MCF 10A (cell line): ENCODE data around the gene RAB25. TPM values are rescaled to one million over a fixed set of nuclear protein-coding genes. Genes with fewer than 3 reads are reported as not detected.
A peak's percentile ranks its signal among the peaks of the same experiment; 100 is the strongest.

ENCODE experiments used
- BruUV-seq: library from RNA; stranded (reverse); fragments of 400-500 nt; replicated peaks from 2 replicates; lab custom pipeline; 2021; lab: Mats Ljungman, UMichigan
- CTCF ChIA-PET: fragments of 300-600 bp; sonication (Branson Sonifier 250); formaldehyde crosslinking; extraction: SDS; loops from one replicate; lab custom pipeline; 2021; ENCODE audit warnings: antibody characterized with exemption, inconsistent platforms; lab: Yijun Ruan, JAX
- POLR2A ChIA-PET: fragments of 300-600, 350-650 bp; sonication (Branson Sonifier 250); formaldehyde crosslinking; extraction: SDS; loops from one replicate; lab custom pipeline; 2020; ENCODE audit warnings: antibody characterized with exemption, inconsistent platforms; lab: Yijun Ruan, JAX
- DNase-seq: peaks from one replicate; pipeline ENCODE4 v3.0.0-alpha.2; 2018; ENCODE audit not compliant: unreplicated experiment
- H3K27ac Mint-ChIP-seq: one replicate; pipeline ENCODE4 v1.8.0; 2022; ENCODE audit warnings: mild to moderate bottlenecking, low read depth, mixed read lengths; ENCODE audit not compliant: unreplicated experiment
- H3K27me3 Mint-ChIP-seq: one replicate; pipeline ENCODE4 v1.8.0; 2022; ENCODE audit warnings: mixed read lengths; ENCODE audit not compliant: insufficient read depth, unreplicated experiment
- H3K36me3 Mint-ChIP-seq: one replicate; pipeline ENCODE4 v1.8.0; 2022; ENCODE audit warnings: mild to moderate bottlenecking, moderate library complexity, mixed read lengths; ENCODE audit not compliant: insufficient read depth, unreplicated experiment
- H3K4me1 Mint-ChIP-seq: one replicate; pipeline ENCODE4 v1.8.0; 2022; ENCODE audit warnings: mixed read lengths; ENCODE audit not compliant: insufficient read depth, unreplicated experiment
- H3K4me3 Mint-ChIP-seq: one replicate; pipeline ENCODE4 v1.8.0; 2022; ENCODE audit warnings: mild to moderate bottlenecking, moderate library complexity, mixed read lengths; ENCODE audit not compliant: unreplicated experiment
- H3K9me3 Mint-ChIP-seq: one replicate; pipeline ENCODE4 v1.8.0; 2022; ENCODE audit warnings: mixed read lengths; ENCODE audit not compliant: unreplicated experiment
- CTCF ChIP-seq: fragments of 200-600 bp; IDR thresholded peaks from one replicate; pipeline ENCODE4 v1.8.0; 2022; ENCODE audit warnings: antibody characterized with exemption, mild to moderate bottlenecking; ENCODE audit not compliant: unreplicated experiment
- intact Hi-C: fragments of 100-400 bp; cut with micrococcal nuclease; formaldehyde crosslinking; loops from 2 replicates; pipeline ENCODE4 v1.14.1; 2022
- total RNA-seq: library from RNA; stranded (reverse); gene quantifications from 2 replicates; pipeline ENCODE4 v1.2.3, GENCODE V29; 2022

RAB25 gene
- total RNA-seq, 1 experiment from 2014 or later: 5.5 TPM

DNA sequence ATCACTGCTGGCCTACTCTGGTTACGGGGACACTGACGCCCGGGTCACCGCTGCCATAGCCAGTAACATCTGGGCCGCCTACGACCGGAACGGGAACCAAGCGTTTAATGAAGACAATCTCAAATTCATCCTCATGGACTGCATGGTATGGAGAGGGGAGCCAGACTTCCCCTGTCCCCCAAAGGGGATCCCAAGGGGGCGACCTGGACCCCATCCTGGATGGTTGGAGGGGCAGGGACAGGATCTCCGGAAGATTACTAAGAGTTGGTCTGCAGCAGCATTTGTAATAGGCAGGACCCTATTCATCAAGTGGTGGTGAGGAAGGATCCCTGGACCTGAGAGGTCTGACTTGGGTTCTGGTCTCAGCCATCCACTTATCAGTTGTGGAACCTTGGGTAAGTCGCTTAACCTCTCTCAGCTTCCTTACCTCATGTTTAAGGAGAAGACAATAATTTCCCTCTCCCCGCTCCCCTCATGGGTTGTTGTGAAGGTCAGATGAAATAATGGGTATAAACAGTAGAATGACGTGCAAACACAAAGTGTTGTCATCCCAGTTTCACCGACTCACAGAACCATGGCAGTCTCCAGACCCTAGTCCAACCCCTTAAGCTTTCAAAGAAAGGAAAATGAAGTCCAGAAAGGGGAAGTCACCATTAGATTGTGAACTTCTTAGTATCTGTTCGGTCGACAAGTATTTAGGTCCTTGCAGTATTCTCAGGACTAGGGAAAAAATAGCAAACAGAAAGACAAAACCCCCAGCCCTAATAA, 5.5 kb upstream of the RAB25 start:
- no peaks in the 10 kb centered on the region for H3K27me3 Mint-ChIP-seq
- no peaks in the 10 kb centered on the region for H3K9me3 Mint-ChIP-seq
- peak overlapping the region; percentile 95 for H3K27ac Mint-ChIP-seq
- intact Hi-C loops: loop anchor here (2.0 to 10.0 kb wide), 4 partner anchors 35 to 401 kb away; partner anchors contain the start of gene SSR2
- peak overlapping the region; percentile 99 for H3K4me3 Mint-ChIP-seq
- BruUV-seq: no TSS peak
- no peak for DNase-seq
- H3K36me3 Mint-ChIP-seq: peaks cover 30% of the 10 kb centered on the region
- CTCF ChIA-PET: interaction anchor here (0.8 kb wide), 1 partner anchor 10 kb away, joined by 4 read pairs; no protein-coding TSS in a partner anchor
- H3K4me1 Mint-ChIP-seq: peaks cover 30% of the 10 kb centered on the region
- POLR2A ChIA-PET: interaction anchor here (0.8 to 1.5 kb wide), 4 partner anchors 11 to 123 kb away, joined by 3 to 4 read pairs (median 4); partner anchors contain the start of gene MEX3A
- TF ChIP-seq CTCF: no peak

GRCh38 chr1:156056326-156056849, 4.6 kb upstream of the RAB25 start:
- no peak for DNase-seq
- no TSS peak for BruUV-seq
- no peak for TF ChIP-seq CTCF
- Mint-ChIP-seq H3K4me1 (peaks cover 27% of the 10 kb centered on the region), H3K4me3 (no peak overlapping the region), H3K27ac (no peak overlapping the region), H3K9me3 (no peaks in the 10 kb centered on the region), H3K36me3 (peaks cover 30% of the 10 kb centered on the region), H3K27me3 (no peaks in the 10 kb centered on the region)
- ChIA-PET CTCF (interaction anchor here (0.7 to 0.8 kb wide), 2 partner anchors 9 to 54 kb away, joined by 3 to 4 read pairs; no protein-coding TSS in a partner anchor), POLR2A (interaction anchor here (0.6 to 1.2 kb wide), 5 partner anchors 10 to 533 kb away, joined by 3 to 6 read pairs (median 4); partner anchors contain the start of gene PMF1)
- intact Hi-C loops: loop anchor here (10.0 kb wide), 1 partner anchor 402 kb away; no protein-coding TSS in a partner anchor

DNA sequence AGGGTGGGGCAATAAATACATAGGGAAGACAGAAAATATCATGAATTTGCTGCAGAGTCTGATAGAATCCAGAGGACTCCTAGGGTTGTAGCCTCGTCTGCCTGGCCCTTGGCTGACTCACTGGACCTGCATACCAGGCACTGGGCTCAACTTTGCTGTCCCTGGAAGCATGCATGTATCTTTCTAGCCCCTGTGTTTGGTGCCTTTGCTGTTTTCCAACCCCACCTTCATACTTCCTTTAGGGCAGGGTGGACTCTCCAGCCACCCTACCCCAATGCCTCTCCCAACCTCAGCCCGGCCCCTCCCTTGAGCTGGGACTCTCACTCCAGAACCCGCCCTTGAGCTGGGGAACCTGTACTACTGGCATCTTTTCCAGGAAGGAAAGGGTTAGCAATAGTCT, 1.2 kb downstream of the RAB25 start:
- BruUV-seq: no TSS peak

More for the DNA sequence above, 1.2 kb downstream of the RAB25 start:
- H3K36me3 Mint-ChIP-seq: peaks cover 5% of the 10 kb centered on the region
- H3K4me1 Mint-ChIP-seq: peaks cover 19% of the 10 kb centered on the region
- ChIA-PET CTCF (interaction anchor here (0.7 to 1.6 kb wide), 2 partner anchors 10 to 61 kb away, joined by 4 to 6 read pairs; no protein-coding TSS in a partner anchor), POLR2A (no interaction called here)
- no peak for TF ChIP-seq CTCF
- H3K27ac Mint-ChIP-seq: peak overlapping the region; percentile 20
- no peaks in the 10 kb centered on the region for H3K27me3 Mint-ChIP-seq
- no peak for DNase-seq
- no peaks in the 10 kb centered on the region for H3K9me3 Mint-ChIP-seq
- no peak overlapping the region for H3K4me3 Mint-ChIP-seq
- intact Hi-C loops: no loop called here
